Activated CD4-positive, alpha-beta T cell treated with anti-CD3 and anti-CD28 coated beads for 36 hours (primary cell): ENCODE data around the gene OR2AP1. TPM values are rescaled to one million over a fixed set of nuclear protein-coding genes. Genes with fewer than 3 reads are reported as not detected.
"Not testable (repeated sequence)": the region's sequence is repeated elsewhere in the genome, so short reads cannot be mapped to it uniquely, and the experiment has no call there.

ENCODE experiments used
- ATAC-seq: fragments of 200-7000 bp; cut with Tn5 transposase; one replicate; pipeline ENCODE4 v1.10.0; 2021; ENCODE audit warnings: mild to moderate bottlenecking, moderate library complexity
- CTCF ChIA-PET: fragments of 350-600 bp; sonication (Branson Sonifier 250); formaldehyde crosslinking; loops from one replicate; lab custom pipeline; 2021; ENCODE audit warnings: antibody characterized with exemption; lab: Charles Lee
- POLR2A ChIA-PET: fragments of 350-600 bp; sonication (Branson Sonifier 250); formaldehyde crosslinking; loops from one replicate; lab custom pipeline; 2021; ENCODE audit warnings: antibody characterized with exemption, inconsistent platforms; lab: Charles Lee
- DNase-seq: peaks from one replicate; pipeline ENCODE4 v3.0.0-alpha.2; 2020
- H3K27ac Mint-ChIP-seq: one replicate; pipeline ENCODE4 v1.8.0; 2021; ENCODE audit warnings: mixed read lengths
- H3K27me3 Mint-ChIP-seq: one replicate; pipeline ENCODE4 v1.8.0; 2021; ENCODE audit warnings: mixed read lengths
- H3K36me3 Mint-ChIP-seq: one replicate; pipeline ENCODE4 v1.8.0; 2021; ENCODE audit warnings: low read depth, mixed read lengths
- H3K4me1 Mint-ChIP-seq: one replicate; pipeline ENCODE4 v1.8.0; 2021; ENCODE audit warnings: mixed read lengths
- H3K4me3 Mint-ChIP-seq: one replicate; pipeline ENCODE4 v1.8.0; 2021; ENCODE audit warnings: mild to moderate bottlenecking, moderate library complexity, mixed read lengths
- H3K9me3 Mint-ChIP-seq: one replicate; pipeline ENCODE4 v1.8.0; 2021; ENCODE audit warnings: low read depth, mixed read lengths
- intact Hi-C, 2 experiments: fragments of 100-400 bp; cut with DNase I in 1 of 2; cut with micrococcal nuclease in 1 of 2; formaldehyde crosslinking; loops; one replicate each; pipeline versions ENCODE4 v1.14.2 to v1.15.1; 2022 to 2024; cut with DNase I, micrococcal nuclease
- total RNA-seq, 2 experiments: library from RNA; stranded (reverse); gene quantifications; one replicate each; pipeline ENCODE4 v1.2.3, GENCODE V29; 2021

The OR2AP1 gene
- total RNA-seq, result not detected

DNA sequence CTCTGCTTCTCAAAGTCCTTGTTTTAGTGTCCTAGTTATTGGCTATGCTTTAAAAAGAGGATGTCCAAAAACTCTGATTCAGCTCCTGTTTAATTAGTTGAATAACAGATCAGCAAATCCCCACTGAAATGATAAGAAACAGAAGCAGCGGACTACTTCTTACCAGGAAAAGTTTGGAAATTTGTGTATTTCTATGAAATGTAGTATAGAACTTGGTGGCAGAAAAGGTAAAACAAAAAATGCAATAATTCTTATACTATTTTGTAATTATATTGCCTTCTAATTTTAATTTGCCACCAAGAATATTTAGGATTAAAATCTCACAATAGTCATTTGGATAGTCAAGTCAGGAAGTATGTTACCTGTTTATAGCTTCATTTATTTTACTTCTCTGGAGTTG is at the start of gene OR2AP1:
TSS of gene OR2AP1 (plus strand) at position 301 of the 400 bp plus-strand sequence. CDS start 1,947 bp downstream, outside the sequence.
- ChIA-PET POLR2A (no interaction called here), CTCF (interaction anchor here (0.9 kb wide), 1 partner anchor 44 kb away, joined by 3 read pairs; no protein-coding TSS in a partner anchor)
- Mint-ChIP-seq H3K27me3 (peaks cover 4% of the 10 kb centered on the region), H3K27ac (no peak within 1 kb of the TSS), H3K9me3 (peaks cover 20% of the 10 kb centered on the region), H3K4me3 (no peak within 1 kb of the TSS), H3K36me3 (peaks cover 7% of the 10 kb centered on the region), H3K4me1 (no peaks in the 10 kb centered on the region)
- ATAC-seq (no peak), DNase-seq (no peak)
- intact Hi-C loops, result no loop called here

DNA sequence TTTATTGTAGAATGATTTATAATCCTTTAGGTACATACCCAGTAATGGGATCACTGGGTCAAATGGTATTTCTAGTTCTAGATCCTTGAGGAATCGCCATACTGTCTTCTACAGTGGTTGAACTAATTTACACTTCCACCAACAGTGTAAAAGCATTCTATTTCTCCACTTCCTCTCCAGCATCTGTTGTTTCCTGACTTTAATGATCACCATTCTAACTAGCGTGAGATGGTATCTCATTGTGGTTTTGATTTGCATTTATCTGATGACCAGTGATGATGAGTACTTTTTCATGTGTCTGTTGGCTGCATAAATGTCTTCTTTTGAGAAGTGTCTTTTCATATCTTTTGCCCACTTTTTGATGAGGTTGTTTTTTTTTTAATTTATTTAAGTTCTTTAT is 24.0 kb upstream of the OR2AP1 start:
- H3K9me3 Mint-ChIP-seq, DNase-seq, ATAC-seq, CTCF ChIA-PET, H3K4me3 Mint-ChIP-seq, H3K4me1 Mint-ChIP-seq, intact Hi-C loops, POLR2A ChIA-PET, H3K36me3 Mint-ChIP-seq, H3K27ac Mint-ChIP-seq: not testable (repeated sequence)
- peaks cover 15% of the 10 kb centered on the region for H3K27me3 Mint-ChIP-seq

DNA sequence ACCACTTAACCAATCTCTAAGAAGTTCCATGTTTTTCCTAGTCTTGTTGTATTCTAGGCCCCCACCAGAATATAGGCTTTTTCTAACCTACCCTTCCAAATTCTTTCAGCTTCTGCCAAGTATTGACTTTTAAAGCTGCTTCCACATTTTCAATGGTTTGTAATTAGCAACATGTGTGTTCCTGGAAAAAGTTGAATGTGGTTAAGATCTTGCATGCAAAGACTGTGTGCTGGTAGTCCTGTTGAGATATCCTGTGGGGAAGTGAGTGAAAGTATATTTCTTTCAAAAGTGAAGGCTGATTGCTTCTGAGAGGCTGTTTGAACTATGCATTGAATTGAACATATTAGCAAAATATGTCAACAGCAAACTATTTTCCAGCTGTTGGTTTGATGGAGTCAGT is 23.5 kb upstream of the OR2AP1 start:
- Mint-ChIP-seq H3K4me3 (no peak overlapping the region), H3K9me3 (no peaks in the 10 kb centered on the region), H3K36me3 (no peaks in the 10 kb centered on the region), H3K27me3 (peaks cover 15% of the 10 kb centered on the region), H3K27ac (no peak overlapping the region), H3K4me1 (no peaks in the 10 kb centered on the region)
- ATAC-seq (no peak), DNase-seq (no peak)
- intact Hi-C loops, result no loop called here
- ChIA-PET POLR2A (interaction anchor here (0.5 kb wide), 1 partner anchor 947 kb away, joined by 4 read pairs; no protein-coding TSS in a partner anchor), CTCF (no interaction called here)

DNA sequence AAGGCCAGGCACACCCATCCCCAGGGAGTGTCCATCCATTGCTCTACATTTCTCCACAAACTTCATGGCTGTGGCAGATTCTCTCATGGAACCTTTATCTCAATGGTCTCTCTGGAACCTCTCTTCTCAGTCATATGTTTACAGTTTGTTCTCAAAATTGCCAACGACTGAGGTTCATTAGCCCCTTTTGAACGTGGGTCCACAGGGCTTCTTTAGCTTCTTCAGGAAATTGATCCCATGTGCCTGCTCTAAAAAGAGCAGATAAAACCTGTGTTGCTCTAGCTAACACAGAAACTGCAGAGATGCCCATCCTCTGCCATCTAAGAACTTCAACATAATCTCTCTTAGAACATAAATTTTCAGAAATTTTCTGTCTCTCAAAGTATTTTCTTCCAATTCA is 23.0 kb upstream of the OR2AP1 start, which contains the start of gene OR6C4:
TSS of gene OR6C4 (plus strand) at position 301 of the 400 bp plus-strand sequence. CDS start 1,625 bp downstream, outside the sequence.
- no peaks in the 10 kb centered on the region for H3K9me3 Mint-ChIP-seq
- no peak for ATAC-seq
- intact Hi-C loops, result no loop called here
- H3K4me1 Mint-ChIP-seq, result no peaks in the 10 kb centered on the region
- no peak within 1 kb of the TSS for H3K27ac Mint-ChIP-seq
- CTCF ChIA-PET, result no interaction called here
- H3K36me3 Mint-ChIP-seq, result no peaks in the 10 kb centered on the region
- H3K27me3 Mint-ChIP-seq, result peaks cover 16% of the 10 kb centered on the region
- POLR2A ChIA-PET, result interaction anchor here (0.5 kb wide), 1 partner anchor 947 kb away, joined by 4 read pairs; no protein-coding TSS in a partner anchor
- H3K4me3 Mint-ChIP-seq, result no peak within 1 kb of the TSS
- DNase-seq, result no peak

DNA sequence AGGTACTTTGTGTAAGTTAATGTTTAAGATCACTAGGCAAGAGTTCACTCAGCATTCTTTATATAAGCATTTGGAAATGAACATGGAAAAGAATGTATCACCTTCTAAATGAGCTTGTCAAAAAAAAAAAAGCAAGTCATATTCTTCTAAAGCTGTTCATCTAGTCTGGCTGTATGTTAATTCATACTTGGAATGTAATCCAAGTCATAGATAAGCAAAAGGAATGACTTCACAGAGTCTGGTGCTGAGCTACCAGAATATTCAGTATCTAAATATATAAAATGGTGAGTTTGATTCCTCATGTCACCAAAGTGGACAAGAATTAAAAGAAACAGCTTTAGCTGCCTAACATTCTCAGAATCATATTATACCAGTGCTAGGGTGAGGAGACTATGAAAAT is 18.0 kb upstream of the OR2AP1 start:
- DNase-seq (no peak), ATAC-seq (no peak)
- H3K36me3 Mint-ChIP-seq, result peaks cover 2% of the 10 kb centered on the region
- peaks cover 11% of the 10 kb centered on the region for H3K9me3 Mint-ChIP-seq
- H3K4me3 Mint-ChIP-seq, result no peak overlapping the region
- H3K27me3 Mint-ChIP-seq, result peaks cover 17% of the 10 kb centered on the region
- ChIA-PET POLR2A (no interaction called here), CTCF (no interaction called here)
- intact Hi-C loops, result no loop called here
- H3K27ac Mint-ChIP-seq, result no peak overlapping the region
- H3K4me1 Mint-ChIP-seq, result no peaks in the 10 kb centered on the region

DNA sequence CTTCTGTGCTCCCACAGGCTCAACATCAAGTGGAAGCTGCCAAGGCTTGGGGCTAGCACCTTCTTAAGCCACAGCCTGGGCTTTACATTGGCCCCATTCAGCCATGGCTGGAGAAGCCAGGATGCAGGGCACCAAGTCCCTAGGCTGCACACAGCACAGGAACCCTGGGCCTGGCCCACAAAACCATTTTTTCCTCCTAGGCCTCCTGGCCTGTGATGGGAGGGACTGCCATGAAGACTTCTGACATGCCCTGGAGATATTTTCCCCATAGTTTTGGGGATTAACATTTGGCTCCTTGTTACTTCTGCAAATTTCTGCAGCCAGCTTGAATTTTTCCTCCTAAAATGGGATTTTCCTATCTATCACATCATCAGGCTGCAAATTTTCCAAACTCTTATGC is 2.2 kb upstream of the OR2AP1 start:
- DNase-seq, POLR2A ChIA-PET, H3K36me3 Mint-ChIP-seq, H3K27me3 Mint-ChIP-seq, H3K4me1 Mint-ChIP-seq, H3K27ac Mint-ChIP-seq, H3K4me3 Mint-ChIP-seq, CTCF ChIA-PET, intact Hi-C loops, ATAC-seq: not testable (repeated sequence)
- H3K9me3 Mint-ChIP-seq, result peaks cover 21% of the 10 kb centered on the region

DNA sequence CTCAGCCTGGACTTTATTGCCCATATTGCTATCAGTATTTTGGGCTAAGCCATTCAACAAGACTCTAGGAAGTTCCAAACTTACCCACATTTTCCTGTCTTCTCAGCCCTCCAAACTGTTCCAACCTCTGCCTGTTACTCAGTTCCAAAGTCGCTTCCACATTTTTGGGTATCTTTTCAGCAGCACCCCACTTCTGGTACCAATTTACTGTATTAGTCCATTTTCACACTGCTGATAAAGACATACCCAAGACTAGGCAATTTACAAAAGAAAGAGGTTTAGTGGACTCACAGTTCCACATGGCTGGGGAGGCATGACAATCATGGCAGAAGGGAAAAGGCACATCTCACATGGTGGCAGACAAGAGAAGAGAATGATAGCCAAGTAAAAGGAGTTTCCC is 1.6 kb upstream of the OR2AP1 start:
- H3K27ac Mint-ChIP-seq, DNase-seq, H3K4me1 Mint-ChIP-seq, POLR2A ChIA-PET, ATAC-seq, H3K36me3 Mint-ChIP-seq, H3K27me3 Mint-ChIP-seq, H3K4me3 Mint-ChIP-seq, intact Hi-C loops, CTCF ChIA-PET: not testable (repeated sequence)
- peaks cover 21% of the 10 kb centered on the region for H3K9me3 Mint-ChIP-seq

DNA sequence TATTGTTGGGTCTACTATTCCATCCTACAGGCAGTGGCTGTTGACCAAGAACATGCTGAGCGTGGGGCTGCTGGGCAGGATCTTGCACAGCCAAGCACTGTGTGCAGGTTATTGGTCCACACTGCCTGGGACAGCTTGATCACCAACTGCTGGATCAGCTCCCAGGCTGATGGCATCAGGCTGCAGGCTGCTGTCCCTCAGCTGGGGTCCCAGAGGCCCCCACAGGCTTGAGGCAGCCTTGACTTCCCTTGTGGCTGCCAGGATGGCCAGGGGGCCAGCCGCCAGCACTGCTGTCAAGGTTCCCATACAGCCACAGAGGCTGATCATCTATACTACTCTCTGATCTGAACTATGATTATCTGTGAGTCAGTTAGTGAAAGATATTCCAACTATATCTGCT is 9.8 kb downstream of the OR2AP1 start:
- no peak overlapping the region for H3K4me3 Mint-ChIP-seq
- POLR2A ChIA-PET, result no interaction called here
- intact Hi-C loops, result no loop called here
- no peak overlapping the region for H3K27ac Mint-ChIP-seq
- peaks cover 23% of the 10 kb centered on the region for H3K27me3 Mint-ChIP-seq
- no peaks in the 10 kb centered on the region for H3K36me3 Mint-ChIP-seq
- H3K9me3 Mint-ChIP-seq, result peaks cover 5% of the 10 kb centered on the region
- CTCF ChIA-PET, result no interaction called here
- ATAC-seq (no peak), DNase-seq (no peak)
- H3K4me1 Mint-ChIP-seq, result no peaks in the 10 kb centered on the region

DNA sequence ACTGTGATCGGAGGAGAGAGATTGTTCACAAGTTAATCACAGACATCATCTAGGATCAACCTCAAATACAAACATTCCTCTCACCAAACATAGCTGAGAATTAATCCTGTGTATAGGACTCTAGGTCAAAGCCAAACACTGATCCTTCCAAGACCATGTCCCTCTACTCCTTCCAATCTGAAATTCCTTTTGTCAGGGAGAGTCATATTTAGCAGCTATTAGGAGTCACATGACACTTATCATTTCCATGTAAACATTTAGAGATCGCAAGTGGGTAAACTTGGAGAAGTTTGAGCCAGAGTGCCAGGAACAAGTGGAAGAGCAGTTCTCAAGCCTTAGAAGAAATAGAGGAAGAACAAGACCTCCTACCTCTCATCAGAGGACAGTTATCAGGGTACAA is 13.5 kb downstream of the OR2AP1 start:
- Mint-ChIP-seq H3K36me3 (no peaks in the 10 kb centered on the region), H3K9me3 (peaks cover 2% of the 10 kb centered on the region), H3K4me1 (no peaks in the 10 kb centered on the region), H3K27me3 (peaks cover 33% of the 10 kb centered on the region), H3K4me3 (no peak overlapping the region), H3K27ac (no peak overlapping the region)
- POLR2A ChIA-PET, result no interaction called here
- ATAC-seq (no peak), DNase-seq (no peak)
- intact Hi-C loops, result no loop called here
- CTCF ChIA-PET, result no interaction called here

DNA sequence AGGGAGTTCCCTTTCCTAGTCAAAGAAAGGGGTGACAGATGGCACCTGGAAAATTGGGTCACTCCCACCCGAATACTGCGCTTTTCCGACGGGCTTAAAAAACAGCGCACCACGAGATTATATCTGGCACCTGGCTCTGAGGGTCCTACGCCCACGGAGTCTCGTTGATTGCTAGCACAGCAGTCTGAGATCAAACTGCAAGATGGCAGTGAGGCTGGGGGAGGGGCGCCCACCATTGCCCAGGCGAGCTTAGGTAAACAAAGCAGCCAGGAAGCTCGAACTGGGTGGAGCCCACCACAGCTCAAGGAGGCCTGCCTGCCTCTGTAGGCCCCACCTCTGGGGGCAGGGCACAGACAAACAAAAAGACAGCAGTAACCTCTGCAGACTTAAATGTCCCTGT is 17.9 kb downstream of the OR2AP1 start:
- POLR2A ChIA-PET, H3K27ac Mint-ChIP-seq, CTCF ChIA-PET, H3K36me3 Mint-ChIP-seq, intact Hi-C loops, DNase-seq, ATAC-seq, H3K4me3 Mint-ChIP-seq, H3K4me1 Mint-ChIP-seq: not testable (repeated sequence)
- Mint-ChIP-seq H3K9me3 (peaks cover 10% of the 10 kb centered on the region), H3K27me3 (peaks cover 37% of the 10 kb centered on the region)

DNA sequence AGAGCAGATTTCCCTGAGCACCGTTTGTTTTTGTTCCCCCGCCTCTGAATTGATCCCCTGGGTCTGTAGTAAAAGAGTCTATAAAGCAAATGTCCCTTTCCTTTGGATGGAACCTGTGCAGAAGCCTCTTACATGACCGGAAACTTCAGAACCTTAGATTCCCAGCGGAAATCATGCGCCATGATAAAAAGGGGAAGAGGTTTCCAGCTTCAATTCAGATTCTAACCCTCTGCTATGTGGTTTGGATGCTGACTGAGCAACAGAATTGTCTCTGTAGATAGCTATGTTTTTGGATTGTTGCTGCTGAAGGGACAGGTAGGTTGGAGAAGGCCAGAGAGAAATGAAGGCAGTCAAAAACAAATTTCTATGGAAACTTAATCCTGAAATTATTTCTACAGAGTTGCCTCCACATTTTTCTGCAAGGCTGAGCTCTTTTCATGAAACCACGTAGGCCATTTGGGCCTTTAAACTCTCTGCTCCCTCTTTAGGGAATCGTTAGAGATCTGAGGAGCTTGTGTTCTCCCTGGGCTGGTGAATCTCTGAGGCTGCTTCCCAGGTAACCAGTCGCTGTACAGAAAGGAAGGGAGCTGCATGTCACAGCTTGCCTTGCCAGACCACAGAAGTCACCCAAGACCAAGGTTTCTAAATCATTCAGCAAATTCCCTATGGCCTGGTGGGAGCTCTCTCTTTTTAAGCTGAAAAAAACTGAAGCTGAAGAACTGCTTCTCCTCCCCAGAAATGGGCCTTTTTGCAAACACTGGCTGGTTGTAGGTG is 35.7 kb downstream of the OR2AP1 start:
- intact Hi-C loops, result no loop called here
- ChIA-PET CTCF (interaction anchor here (0.8 to 1.4 kb wide), 2 partner anchors 11 to 48 kb away, joined by 4 to 5 read pairs; no protein-coding TSS in a partner anchor), POLR2A (no interaction called here)
- no peaks in the 10 kb centered on the region for H3K9me3 Mint-ChIP-seq
- no peak for DNase-seq
- no peak overlapping the region for H3K4me3 Mint-ChIP-seq
- H3K4me1 Mint-ChIP-seq, result peaks cover 13% of the 10 kb centered on the region
- H3K27ac Mint-ChIP-seq, result no peak overlapping the region
- peaks cover 19% of the 10 kb centered on the region for H3K27me3 Mint-ChIP-seq
- H3K36me3 Mint-ChIP-seq, result no peaks in the 10 kb centered on the region
- ATAC-seq, result no peak

DNA sequence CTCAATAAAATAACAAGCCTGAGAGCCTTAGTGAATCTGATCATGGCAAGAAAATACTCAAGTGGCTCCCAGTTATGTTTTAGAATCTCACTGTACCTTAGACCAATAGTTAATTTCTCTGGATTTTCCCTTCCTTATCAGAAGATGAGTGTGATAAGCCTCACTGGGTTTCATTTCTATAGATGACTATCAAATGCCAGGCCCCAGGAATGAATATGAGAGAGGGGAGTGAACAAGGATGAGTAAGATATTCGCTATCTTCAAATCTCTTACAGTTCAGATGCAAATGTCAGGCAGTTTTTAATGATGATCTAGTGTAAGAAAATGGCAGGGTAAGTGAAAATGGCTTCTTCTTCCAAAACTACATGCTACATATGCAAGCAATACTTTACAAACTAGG is 38.3 kb downstream of the OR2AP1 start:
- Mint-ChIP-seq H3K36me3 (peaks cover 5% of the 10 kb centered on the region), H3K4me3 (no peak overlapping the region), H3K4me1 (peaks cover 13% of the 10 kb centered on the region), H3K9me3 (peaks cover 9% of the 10 kb centered on the region), H3K27me3 (peaks cover 28% of the 10 kb centered on the region), H3K27ac (no peak overlapping the region)
- DNase-seq, result no peak
- ATAC-seq, result peak; percentile 93
- ChIA-PET POLR2A (no interaction called here), CTCF (interaction anchor here (0.9 kb wide), 1 partner anchor 9 kb away, joined by 3 read pairs; no protein-coding TSS in a partner anchor)
- intact Hi-C loops, result loop anchor here in 1 of 2 experiments (1.0 to 10.0 kb wide), 2 partner anchors 19 to 226 kb away; no protein-coding TSS in a partner anchor
